HAP-1 (cell line): Measurements from ENCODE around the gene ZCCHC7.
"Not testable (repeated sequence)": the region's sequence is repeated elsewhere in the genome, so short reads cannot be mapped to it uniquely, and the experiment has no call there.

Experiments used
- DNase-seq, 2 experiments: peaks; one replicate each; pipeline ENCODE4 v3.0.0-alpha.2; 2016 to 2020; ENCODE audit warnings: low spot score in 2 of 2
- H3K27me3 ChIP-seq: fragments of 250-450 bp; sonication (Bioruptor Pico); 2 replicates; pipeline ENCODE4 v1.5.1; 2020; ENCODE audit warnings: low read depth, mild to moderate bottlenecking, moderate library complexity
- H3K36me3 ChIP-seq: fragments of 250-450 bp; sonication (Bioruptor Pico); replicated peaks from 2 replicates; pipeline ENCODE4 v1.5.1; 2020; ENCODE audit warnings: mild to moderate bottlenecking
- H3K4me1 ChIP-seq: fragments of 250-450 bp; sonication (Bioruptor Pico); 2 replicates; pipeline ENCODE4 v1.5.1; 2020; ENCODE audit warnings: mild to moderate bottlenecking
- H3K4me3 ChIP-seq: fragments of 250-450 bp; sonication (Bioruptor Pico); 2 replicates; pipeline ENCODE4 v1.5.1; 2020; ENCODE audit warnings: mild to moderate bottlenecking, moderate library complexity
- H3K9me3 ChIP-seq: fragments of 250-450 bp; sonication (Bioruptor Pico); 2 replicates; pipeline ENCODE4 v1.5.1; 2020; ENCODE audit warnings: mild to moderate bottlenecking, moderate library complexity
- in situ Hi-C: fragments of 300-500 bp; cut with MboI; formaldehyde crosslinking; loops from 3 replicates; pipeline ENCODE4 v1.14.3; 2020; ENCODE audit warnings: low sequenced_read_pairs, inconsistent platforms, mixed read lengths

ZCCHC7 gene

GRCh38 chr9:37165644-37166043, 45.3 kb downstream of the ZCCHC7 start:
- Histone ChIP-seq H3K27me3 (no peaks in the 10 kb centered on the region), H3K4me1 (no peaks in the 10 kb centered on the region), H3K4me3 (no peak overlapping the region), H3K36me3 (no peaks in the 10 kb centered on the region), H3K9me3 (no peaks in the 10 kb centered on the region)
- in situ Hi-C loops, result no loop called here
- DNase-seq, result no peak

- no peak overlapping the region for H3K4me3 ChIP-seq
- in situ Hi-C loops, result no loop called here
These were observed 47.2 kb downstream of the ZCCHC7 start for GRCh38 chr9:37167456-37168047.

GRCh38 chr9:37172557-37172956, 52.2 kb downstream of the ZCCHC7 start:
- Histone ChIP-seq H3K4me3 (no peak overlapping the region), H3K4me1 (no peaks in the 10 kb centered on the region), H3K9me3 (no peaks in the 10 kb centered on the region), H3K36me3 (no peaks in the 10 kb centered on the region), H3K27me3 (no peaks in the 10 kb centered on the region)
- DNase-seq, result no peak
- in situ Hi-C loops, result no loop called here

More at GRCh38 chr9:37167456-37168047, 47.2 kb downstream of the ZCCHC7 start:
- no peaks in the 10 kb centered on the region for H3K4me1 ChIP-seq
- no peaks in the 10 kb centered on the region for H3K27me3 ChIP-seq
- no peak for DNase-seq
- H3K36me3 ChIP-seq, result no peaks in the 10 kb centered on the region
- H3K9me3 ChIP-seq, result no peaks in the 10 kb centered on the region

- no peaks in the 10 kb centered on the region for H3K4me1 ChIP-seq
- in situ Hi-C loops, result no loop called here
- DNase-seq, result no peak
These were observed 53.9 kb downstream of the ZCCHC7 start for GRCh38 chr9:37174247-37174646.

GRCh38 chr9:37178742-37179141, 58.4 kb downstream of the ZCCHC7 start:
- in situ Hi-C loops, result no loop called here
- no peaks in the 10 kb centered on the region for H3K9me3 ChIP-seq
- no peaks in the 10 kb centered on the region for H3K27me3 ChIP-seq
- no peak for DNase-seq
- no peaks in the 10 kb centered on the region for H3K4me1 ChIP-seq
- 0 out of 2 replicates have a peak, but pooled peaks cover 3% of the 10 kb centered on the region for H3K36me3 ChIP-seq
- H3K4me3 ChIP-seq, result no peak overlapping the region

More at GRCh38 chr9:37174247-37174646, 53.9 kb downstream of the ZCCHC7 start:
- no peak overlapping the region for H3K4me3 ChIP-seq
- no peaks in the 10 kb centered on the region for H3K36me3 ChIP-seq
- H3K9me3 ChIP-seq, result no peaks in the 10 kb centered on the region
- H3K27me3 ChIP-seq, result no peaks in the 10 kb centered on the region

GRCh38 chr9:37179576-37179975, 59.2 kb downstream of the ZCCHC7 start:
- Histone ChIP-seq H3K4me1 (no peaks in the 10 kb centered on the region), H3K9me3 (no peaks in the 10 kb centered on the region), H3K36me3 (0 out of 2 replicates have a peak, but pooled peaks cover 3% of the 10 kb centered on the region), H3K27me3 (no peaks in the 10 kb centered on the region), H3K4me3 (no peak overlapping the region)
- in situ Hi-C loops, result no loop called here
- DNase-seq, result no peak

- no peak for DNase-seq
- H3K27me3 ChIP-seq, result no peaks in the 10 kb centered on the region
- in situ Hi-C loops, result no loop called here
- no peak overlapping the region for H3K4me3 ChIP-seq
- H3K4me1 ChIP-seq, result no peaks in the 10 kb centered on the region; the same call in 1 of the 2 replicates
- 0 out of 2 replicates have a peak, but pooled peaks cover 3% of the 10 kb centered on the region for H3K36me3 ChIP-seq
- H3K9me3 ChIP-seq, result no peaks in the 10 kb centered on the region
These were observed 59.8 kb downstream of the ZCCHC7 start for GRCh38 chr9:37180138-37180537.

GRCh38 chr9:37182718-37183117, 62.3 kb downstream of the ZCCHC7 start:
- in situ Hi-C loops, result no loop called here
- Histone ChIP-seq H3K4me3 (no peak overlapping the region), H3K27me3 (no peaks in the 10 kb centered on the region), H3K36me3 (0 out of 2 replicates have a peak, but pooled peaks cover 3% of the 10 kb centered on the region), H3K9me3 (no peaks in the 10 kb centered on the region), H3K4me1 (no peaks in the 10 kb centered on the region; the same call in 1 of the 2 replicates)
- no peak for DNase-seq

GRCh38 chr9:37184905-37185867, 64.8 kb downstream of the ZCCHC7 start:
- Histone ChIP-seq H3K4me3 (no peak overlapping the region), H3K4me1 (no peaks in the 10 kb centered on the region; the same call in 1 of the 2 replicates), H3K27me3 (no peaks in the 10 kb centered on the region), H3K9me3 (no peaks in the 10 kb centered on the region), H3K36me3 (0 out of 2 replicates have a peak, but pooled peaks cover 3% of the 10 kb centered on the region)
- no peak for DNase-seq
- in situ Hi-C loops, result no loop called here

GRCh38 chr9:37187292-37187691, 66.9 kb downstream of the ZCCHC7 start:
- Histone ChIP-seq H3K36me3 (no peaks in the 10 kb centered on the region), H3K9me3 (no peaks in the 10 kb centered on the region), H3K27me3 (no peaks in the 10 kb centered on the region), H3K4me3 (no peak overlapping the region), H3K4me1 (peaks cover 14% of the 10 kb centered on the region)
- DNase-seq, result no peak
- in situ Hi-C loops, result no loop called here

GRCh38 chr9:37187713-37188439, 67.5 kb downstream of the ZCCHC7 start:
- H3K27me3 ChIP-seq, result no peaks in the 10 kb centered on the region
- peaks cover 20% of the 10 kb centered on the region for H3K4me1 ChIP-seq
- no peaks in the 10 kb centered on the region for H3K36me3 ChIP-seq
- no peaks in the 10 kb centered on the region for H3K9me3 ChIP-seq
- no peak overlapping the region for H3K4me3 ChIP-seq
- in situ Hi-C loops, result no loop called here
- DNase-seq, result no peak

- H3K9me3 ChIP-seq, in situ Hi-C loops, H3K27me3 ChIP-seq, H3K4me3 ChIP-seq, DNase-seq, H3K36me3 ChIP-seq: not testable (repeated sequence)
- peaks cover 21% of the 10 kb centered on the region for H3K4me1 ChIP-seq
These were observed 70.4 kb downstream of the ZCCHC7 start for GRCh38 chr9:37190739-37191138.

- in situ Hi-C loops, result no loop called here
- Histone ChIP-seq H3K36me3 (no peaks in the 10 kb centered on the region), H3K27me3 (no peaks in the 10 kb centered on the region), H3K9me3 (no peaks in the 10 kb centered on the region), H3K4me1 (peaks cover 25% of the 10 kb centered on the region), H3K4me3 (no peak overlapping the region)
- DNase-seq, result peak in 1 of 2 experiments; percentile 58
These were observed 71.2 kb downstream of the ZCCHC7 start for GRCh38 chr9:37191403-37192089.
